HG03378 (cell line): ENCODE results near the gene ZNF569.
"Not testable (repeated sequence)": the region's sequence is repeated elsewhere in the genome, so short reads cannot be mapped to it uniquely, and the experiment has no call there.

Source experiments
- ATAC-seq: cut with Tn5 transposase; IDR thresholded peaks from one replicate; pipeline ENCODE4 v1.9.1; 2021; ENCODE audit warnings: mild to moderate bottlenecking, moderate library complexity; ENCODE audit not compliant: unreplicated experiment

The ZNF569 gene

GRCh38 chr19:37466798-37467607 lies at the start of gene ZNF569:
TSS of gene ZNF569 (minus strand) at chr19:37467444. CDS start at chr19:37444921, 22,523 bp downstream.
- ATAC-seq: peak; percentile 55

GRCh38 chr19:37513397-37513796 lies 46.2 kb upstream of the ZNF569 start:
- ATAC-seq: no peak

GRCh38 chr19:37511821-37512220 lies 44.6 kb upstream of the ZNF569 start:
- no peak for ATAC-seq

GRCh38 chr19:37511186-37511585 lies 43.9 kb upstream of the ZNF569 start:
- no peak for ATAC-seq

- ATAC-seq: no peak
These were observed 39.9 kb upstream of the ZNF569 start for GRCh38 chr19:37507167-37507464.

- no peak for ATAC-seq
These were observed 39.3 kb upstream of the ZNF569 start, which contains the start of gene ZNF793 for GRCh38 chr19:37506387-37507166. TSS of gene ZNF793 (plus strand) at chr19:37506939. CDS start at chr19:37523440, 16,501 bp downstream.

GRCh38 chr19:37505958-37506386 lies 38.7 kb upstream of the ZNF569 start:
- ATAC-seq: no peak

GRCh38 chr19:37492213-37492612 lies 25.0 kb upstream of the ZNF569 start:
- no peak for ATAC-seq

GRCh38 chr19:37484406-37485168 lies 17.3 kb upstream of the ZNF569 start:
- ATAC-seq: no peak

GRCh38 chr19:37472165-37472564 lies 4.9 kb upstream of the ZNF569 start:
- no peak for ATAC-seq

- ATAC-seq: no peak
These were observed 3.0 kb upstream of the ZNF569 start for GRCh38 chr19:37470216-37470615.

- peak; percentile 55 for ATAC-seq
These were observed 1.9 kb upstream of the ZNF569 start, which contains the start of gene ZNF570 for GRCh38 chr19:37468961-37469777. TSS of gene ZNF570 (plus strand) at chr19:37469356. CDS start at chr19:37470355, 999 bp downstream.

GRCh38 chr19:37467608-37468090 lies 405 bp upstream of the ZNF569 start:
- peak; percentile 4 for ATAC-seq

GRCh38 chr19:37466277-37466797 lies 907 bp downstream of the ZNF569 start:
- no peak for ATAC-seq

- no peak for ATAC-seq
These were observed 14.6 kb downstream of the ZNF569 start for GRCh38 chr19:37452500-37453245.

GRCh38 chr19:37413313-37414084 lies 53.7 kb downstream of the ZNF569 start:
- ATAC-seq: no peak

GRCh38 chr19:37412700-37413099 lies 54.5 kb downstream of the ZNF569 start:
- no peak for ATAC-seq

GRCh38 chr19:37406140-37406846 lies 61.0 kb downstream of the ZNF569 start:
- not testable (repeated sequence) for ATAC-seq
